HepG2 (cell line): ENCODE measurements around the gene TRIM67. TPM values are rescaled to one million over a fixed set of nuclear protein-coding genes. Genes with fewer than 3 reads are reported as not detected.
A peak's percentile ranks its signal among the peaks of the same experiment; 100 is the strongest.

Source experiments
- ATAC-seq: fragments of 200-7000 bp; cut with Tn5 transposase; 3 replicates; pipeline ENCODE4 v1.9.1; 2020; ENCODE audit warnings: mild to moderate bottlenecking, moderate library complexity
- BruUV-seq: library from RNA; stranded (reverse); fragments of 400-500 nt; replicated peaks from 2 replicates; lab custom pipeline; 2021; lab: Mats Ljungman, UMichigan
- CTCF ChIA-PET: fragments of 300-600 bp; formaldehyde crosslinking; extraction: SDS; loops from one replicate; lab custom pipeline; 2021; ENCODE audit warnings: low total read pairs, inconsistent platforms, low intra/inter-chr PET ratio; lab: Yijun Ruan, JAX
- POLR2A ChIA-PET: fragments of 350-600 bp; sonication (Branson Sonifier 250); formaldehyde crosslinking; loops from one replicate; lab custom pipeline; 2020; ENCODE audit warnings: antibody characterized with exemption, inconsistent platforms; lab: Yijun Ruan, JAX
- DNase-seq: peaks from one replicate; pipeline ENCODE4 v3.0.0-alpha.2; 2015; ENCODE audit warnings: low spot score
- FAIRE-seq: peaks from 3 replicates; lab custom pipeline; 2011; peaks lifted over from hg19 to GRCh38; lab: Jason Lieb, UNC
- H2AFZ ChIP-seq: one replicate; pipeline ENCODE4 v1.6.1; 2011; ENCODE audit warnings: low read length, inconsistent platforms
- H3K27ac ChIP-seq: fragments of 300-600 bp; 3 replicates; pipeline ENCODE4 v1.8.0; 2011; ENCODE audit warnings: mixed run types, mild to moderate bottlenecking, mixed read lengths, low read length, inconsistent platforms; ENCODE audit not compliant: insufficient read depth; ENCODE audit errors: extremely low read length
- H3K27me3 ChIP-seq, 2 experiments: fragments of 200-600 bp in 1 of 2; 2 replicates in 1 of 2; 3 replicates in 1 of 2; pipeline versions ENCODE4 v1.6.0 to v1.8.0; 2011; ENCODE audit warnings: low read length in 2 of 2, mild to moderate bottlenecking in 2 of 2, moderate library complexity in 2 of 2, inconsistent platforms in 1 of 2; ENCODE audit not compliant: insufficient read depth in 2 of 2, control insufficient read depth in 1 of 2
- H3K36me3 ChIP-seq, 2 experiments: fragments of 200-600 bp in 1 of 2; replicated peaks in 1 of 2; 2 replicates in 1 of 2; 3 replicates in 1 of 2; pipeline versions ENCODE4 v1.5.1 to v1.8.0; 2011; ENCODE audit warnings: low read length in 2 of 2, inconsistent platforms in 1 of 2; ENCODE audit not compliant: insufficient read depth in 2 of 2, control insufficient read depth in 1 of 2
- H3K4me1 ChIP-seq: 2 replicates; pipeline ENCODE4 v1.5.1; 2012; ENCODE audit warnings: low read length, inconsistent platforms; ENCODE audit not compliant: insufficient read depth
- H3K4me2 ChIP-seq: 2 replicates; pipeline ENCODE4 v1.6.0; 2011; ENCODE audit warnings: low read depth, low read length, inconsistent platforms
- H3K4me3 ChIP-seq, 3 experiments: fragments of 200-600 bp in 1 of 3; sonication (generic), shearing (Covaris generic) in 1 of 3; replicated peaks in 1 of 3; 2 replicates each; pipeline ENCODE4 v1.5.1; 2011 to 2016; ENCODE audit warnings: low read length in 3 of 3, inconsistent platforms in 2 of 3, low read depth in 2 of 3, mild to moderate bottlenecking in 2 of 3, control low read depth in 1 of 3, mixed read lengths in 1 of 3; ENCODE audit not compliant: insufficient read depth in 1 of 3
- H3K79me2 ChIP-seq: one replicate; pipeline ENCODE4 v1.6.1; 2011; ENCODE audit warnings: low read length, inconsistent platforms; ENCODE audit not compliant: insufficient read depth
- H3K9ac ChIP-seq: 2 replicates; pipeline ENCODE4 v1.6.0; 2011; ENCODE audit warnings: mild to moderate bottlenecking, low read depth, low read length, inconsistent platforms; ENCODE audit not compliant: insufficient read depth
- H3K9me3 ChIP-seq: 2 replicates; pipeline ENCODE4 v1.5.1; 2012; ENCODE audit warnings: mild to moderate bottlenecking, low read length
- H4K20me1 ChIP-seq: 2 replicates; pipeline ENCODE4 v1.6.0; 2011; ENCODE audit warnings: inconsistent platforms, mild to moderate bottlenecking, low read length, moderate library complexity; ENCODE audit not compliant: insufficient read depth
- DR1 ChIP-seq: sonication (generic); formaldehyde crosslinking; IDR thresholded peaks from 2 replicates; pipeline ENCODE4 v1.8.0; 2021; ENCODE audit warnings: mild to moderate bottlenecking, missing genetic modification reagents, inconsistent platforms
- GLI4 ChIP-seq: sonication (generic); formaldehyde crosslinking; IDR thresholded peaks from 2 replicates; pipeline ENCODE4 v1.5.1; 2020; ENCODE audit warnings: missing genetic modification reagents, mild to moderate bottlenecking, moderate library complexity, borderline replicate concordance
- KDM6A ChIP-seq: IDR thresholded peaks from 2 replicates; pipeline ENCODE4 v1.6.1; 2016; ENCODE audit warnings: low read depth
- MAFF ChIP-seq: IDR thresholded peaks from 2 replicates; pipeline ENCODE4 v1.6.1; 2011; ENCODE audit warnings: low read depth, low read length, improper control_type of control experiment
- MAFK ChIP-seq, 2 experiments: IDR thresholded peaks in 1 of 2; conservative IDR thresholded peaks in 1 of 2; 2 replicates each; pipeline ENCODE4 v1.6.1; 2011; ENCODE audit warnings: improper control_type of control experiment in 2 of 2, low read length in 2 of 2
- MEIS2 ChIP-seq: sonication (generic); formaldehyde crosslinking; IDR thresholded peaks from 2 replicates; pipeline ENCODE4 v1.9.0; 2021; ENCODE audit warnings: mild to moderate bottlenecking, missing genetic modification reagents
- NFE2L2 ChIP-seq: fragments of 150-350 bp; IDR thresholded peaks from 2 replicates; pipeline ENCODE4 v1.6.1; 2014; ENCODE audit warnings: low read length
- PCBP2 ChIP-seq: fragments of 200-400 bp; formaldehyde crosslinking; optimal IDR thresholded peaks from 2 replicates; pipeline ENCODE3; 2018; ENCODE audit warnings: low read length, low read depth; ENCODE audit not compliant: poor library complexity, severe bottlenecking
- SMARCE1 ChIP-seq: fragments of 450-650 bp; IDR thresholded peaks from 2 replicates; pipeline ENCODE4 v1.6.1; 2017; ENCODE audit warnings: borderline replicate concordance
- ZNF274 ChIP-seq: sonication (generic); formaldehyde crosslinking; IDR thresholded peaks from 2 replicates; pipeline ENCODE4 v1.5.1; 2020; ENCODE audit warnings: mild to moderate bottlenecking, missing genetic modification reagents
- ZNF337 ChIP-seq: sonication (generic); formaldehyde crosslinking; IDR thresholded peaks from 2 replicates; pipeline ENCODE4 v1.5.1; 2020; ENCODE audit warnings: missing genetic modification reagents, low read depth, mild to moderate bottlenecking, borderline replicate concordance
- ZNF644 ChIP-seq: IDR thresholded peaks from 2 replicates; pipeline ENCODE4 v1.6.1; 2016; ENCODE audit warnings: low read depth
- ZNF652 ChIP-seq: IDR thresholded peaks from 2 replicates; pipeline ENCODE4 v1.6.1; 2016; ENCODE audit warnings: low read depth, borderline replicate concordance
- WGBS: methylation state at CpG from one replicate; pipeline ENCODE4 v1.1.6; 2017; ENCODE audit warnings: low lambda C conversion rate; 5-methylcytosine and 5-hydroxymethylcytosine counted together
- in situ Hi-C: cut with HindIII; loops from 2 replicates; pipeline ENCODE4 v1.10.0; 2017; ENCODE audit warnings: low pct_unique_long_range_greater_than_20kb; ENCODE audit not compliant: extremely low pct_ligation_motif_present
- intact Hi-C: fragments of 100-400 bp; cut with micrococcal nuclease; formaldehyde crosslinking; loops from one replicate; pipeline ENCODE4 v1.10.0; 2022; ENCODE audit not compliant: unreplicated experiment
- polyA plus RNA-seq, 8 experiments: library from polyadenylated mRNA; depleted of rRNA in 3 of 8; stranded (reverse) in 7 of 8; unstranded in 1 of 8; fragments of >200 nt; fragmentation: Illumina TruSeq in 4 of 8; extraction: Trizol in 4 of 8; gene quantifications; 2 replicates each; pipeline versions ENCODE4 v1.2.1 to v1.2.3, GENCODE V29; 2011 to 2016; ENCODE audit warnings: low read depth in 4 of 8, missing spikeins in 1 of 8, mixed read lengths in 1 of 8; ENCODE audit not compliant: insufficient read depth in 1 of 8
- total RNA-seq, 5 experiments: library from RNA; depleted of rRNA; stranded (reverse); fragments of >200 nt; fragmentation: Illumina TruSeq; extraction: Trizol; gene quantifications; 2 replicates each; pipeline ENCODE4 v1.2.3, GENCODE V29; 2016; ENCODE audit warnings: low read depth in 1 of 5
- TF ChIP-seq, protein P1 (sequence below): conservative IDR thresholded peaks from 2 replicates; pipeline ENCODE4 v1.6.1; 2018; ENCODE audit warnings: missing genetic modification reagents
- TF ChIP-seq, protein P2 (sequence below): sonication (generic); formaldehyde crosslinking; IDR thresholded peaks from 2 replicates; pipeline ENCODE4 v1.5.0; 2020; ENCODE audit warnings: mild to moderate bottlenecking, missing genetic modification reagents, moderate library complexity
- TF ChIP-seq, protein P3 (sequence below): sonication (generic); formaldehyde crosslinking; IDR thresholded peaks from 2 replicates; pipeline ENCODE4 v1.4.0; 2020; ENCODE audit warnings: low read depth, missing genetic modification reagents
- TF ChIP-seq, protein P4 (sequence below): sonication (generic); formaldehyde crosslinking; conservative IDR thresholded peaks from 2 replicates; pipeline ENCODE4 v1.4.0; 2020; ENCODE audit warnings: missing genetic modification reagents

TRIM67 gene
- total and polyA plus RNA-seq, 2 of the 13 experiments (the other 11 are each of a cell fraction or from before 2014, with no cell fraction given), result not detected

DNA sequence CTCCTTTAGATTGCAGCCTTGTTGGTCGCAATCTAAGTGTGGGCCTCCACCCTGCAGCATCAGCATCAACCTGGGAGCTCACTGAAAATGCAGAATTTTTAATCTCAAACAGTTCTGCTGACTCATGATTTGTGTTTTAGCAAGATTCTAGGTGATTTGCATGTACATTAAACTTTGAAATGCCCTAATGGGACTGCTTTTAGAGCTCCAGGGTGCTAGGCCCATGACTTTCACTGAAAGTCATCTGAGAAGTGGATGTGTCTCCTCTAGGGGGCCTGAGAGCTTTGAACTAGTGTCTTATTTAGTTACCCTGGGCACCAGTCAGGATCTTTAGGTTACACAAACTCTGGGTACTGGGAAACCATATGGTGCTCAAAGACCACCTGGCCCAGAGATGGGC lies 9.0 kb downstream of the TRIM67 start:
- H3K4me2 ChIP-seq, result no peak overlapping the region
- ATAC-seq, result peak; percentile 76
- ChIA-PET CTCF (no interaction called here), POLR2A (no interaction called here)
- intact Hi-C loops (loop anchor here (2.0 kb wide), 1 partner anchor 40 kb away; no protein-coding TSS in a partner anchor), in situ Hi-C loops (no loop called here)
- 7% methylated on average over 1 of the region's 1 CpG for WGBS
- H3K36me3 ChIP-seq, result no peaks in the 10 kb centered on the region
- no peak overlapping the region for H2AFZ ChIP-seq
- no peak overlapping the region for H3K27ac ChIP-seq
- DNase-seq, result peak; percentile 18
- no peak for FAIRE-seq
- no peak overlapping the region for H3K4me3 ChIP-seq
- H3K9me3 ChIP-seq, result no peaks in the 10 kb centered on the region
- H3K9ac ChIP-seq, result no peak overlapping the region
- peaks cover 0 to 8% of the 10 kb centered on the region in 2 experiments; a peak in 2 of 5 replicates for H3K27me3 ChIP-seq
- no TSS peak for BruUV-seq
- H3K4me1 ChIP-seq, result no peaks in the 10 kb centered on the region
- no peaks in the 10 kb centered on the region for H3K79me2 ChIP-seq
- no peaks in the 10 kb centered on the region for H4K20me1 ChIP-seq
- no peak for TF ChIP-seq ZNF337 (CRISPR knock-in tag)
- no peak for TF ChIP-seq ZNF644 (CRISPR knock-in tag)
- TF ChIP-seq ZNF274 (CRISPR knock-in tag), result no peak
- TF ChIP-seq, protein P1, sequence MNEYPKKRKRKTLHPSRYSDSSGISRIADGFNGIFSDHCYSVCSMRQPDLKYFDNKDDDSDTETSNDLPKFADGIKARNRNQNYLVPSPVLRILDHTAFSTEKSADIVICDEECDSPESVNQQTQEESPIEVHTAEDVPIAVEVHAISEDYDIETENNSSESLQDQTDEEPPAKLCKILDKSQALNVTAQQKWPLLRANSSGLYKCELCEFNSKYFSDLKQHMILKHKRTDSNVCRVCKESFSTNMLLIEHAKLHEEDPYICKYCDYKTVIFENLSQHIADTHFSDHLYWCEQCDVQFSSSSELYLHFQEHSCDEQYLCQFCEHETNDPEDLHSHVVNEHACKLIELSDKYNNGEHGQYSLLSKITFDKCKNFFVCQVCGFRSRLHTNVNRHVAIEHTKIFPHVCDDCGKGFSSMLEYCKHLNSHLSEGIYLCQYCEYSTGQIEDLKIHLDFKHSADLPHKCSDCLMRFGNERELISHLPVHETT (CRISPR knock-in tag), result no peak
- TF ChIP-seq, protein P2, sequence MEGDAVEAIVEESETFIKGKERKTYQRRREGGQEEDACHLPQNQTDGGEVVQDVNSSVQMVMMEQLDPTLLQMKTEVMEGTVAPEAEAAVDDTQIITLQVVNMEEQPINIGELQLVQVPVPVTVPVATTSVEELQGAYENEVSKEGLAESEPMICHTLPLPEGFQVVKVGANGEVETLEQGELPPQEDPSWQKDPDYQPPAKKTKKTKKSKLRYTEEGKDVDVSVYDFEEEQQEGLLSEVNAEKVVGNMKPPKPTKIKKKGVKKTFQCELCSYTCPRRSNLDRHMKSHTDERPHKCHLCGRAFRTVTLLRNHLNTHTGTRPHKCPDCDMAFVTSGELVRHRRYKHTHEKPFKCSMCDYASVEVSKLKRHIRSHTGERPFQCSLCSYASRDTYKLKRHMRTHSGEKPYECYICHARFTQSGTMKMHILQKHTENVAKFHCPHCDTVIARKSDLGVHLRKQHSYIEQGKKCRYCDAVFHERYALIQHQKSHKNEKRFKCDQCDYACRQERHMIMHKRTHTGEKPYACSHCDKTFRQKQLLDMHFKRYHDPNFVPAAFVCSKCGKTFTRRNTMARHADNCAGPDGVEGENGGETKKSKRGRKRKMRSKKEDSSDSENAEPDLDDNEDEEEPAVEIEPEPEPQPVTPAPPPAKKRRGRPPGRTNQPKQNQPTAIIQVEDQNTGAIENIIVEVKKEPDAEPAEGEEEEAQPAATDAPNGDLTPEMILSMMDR (CRISPR knock-in tag), result 0 out of 2 replicates have a peak, but pooled peaks have one; percentile 24
- TF ChIP-seq DR1 (CRISPR knock-in tag), result no peak
- no peak for TF ChIP-seq MEIS2
- no peak for TF ChIP-seq GLI4 (CRISPR knock-in tag)
- TF ChIP-seq, protein P3, sequence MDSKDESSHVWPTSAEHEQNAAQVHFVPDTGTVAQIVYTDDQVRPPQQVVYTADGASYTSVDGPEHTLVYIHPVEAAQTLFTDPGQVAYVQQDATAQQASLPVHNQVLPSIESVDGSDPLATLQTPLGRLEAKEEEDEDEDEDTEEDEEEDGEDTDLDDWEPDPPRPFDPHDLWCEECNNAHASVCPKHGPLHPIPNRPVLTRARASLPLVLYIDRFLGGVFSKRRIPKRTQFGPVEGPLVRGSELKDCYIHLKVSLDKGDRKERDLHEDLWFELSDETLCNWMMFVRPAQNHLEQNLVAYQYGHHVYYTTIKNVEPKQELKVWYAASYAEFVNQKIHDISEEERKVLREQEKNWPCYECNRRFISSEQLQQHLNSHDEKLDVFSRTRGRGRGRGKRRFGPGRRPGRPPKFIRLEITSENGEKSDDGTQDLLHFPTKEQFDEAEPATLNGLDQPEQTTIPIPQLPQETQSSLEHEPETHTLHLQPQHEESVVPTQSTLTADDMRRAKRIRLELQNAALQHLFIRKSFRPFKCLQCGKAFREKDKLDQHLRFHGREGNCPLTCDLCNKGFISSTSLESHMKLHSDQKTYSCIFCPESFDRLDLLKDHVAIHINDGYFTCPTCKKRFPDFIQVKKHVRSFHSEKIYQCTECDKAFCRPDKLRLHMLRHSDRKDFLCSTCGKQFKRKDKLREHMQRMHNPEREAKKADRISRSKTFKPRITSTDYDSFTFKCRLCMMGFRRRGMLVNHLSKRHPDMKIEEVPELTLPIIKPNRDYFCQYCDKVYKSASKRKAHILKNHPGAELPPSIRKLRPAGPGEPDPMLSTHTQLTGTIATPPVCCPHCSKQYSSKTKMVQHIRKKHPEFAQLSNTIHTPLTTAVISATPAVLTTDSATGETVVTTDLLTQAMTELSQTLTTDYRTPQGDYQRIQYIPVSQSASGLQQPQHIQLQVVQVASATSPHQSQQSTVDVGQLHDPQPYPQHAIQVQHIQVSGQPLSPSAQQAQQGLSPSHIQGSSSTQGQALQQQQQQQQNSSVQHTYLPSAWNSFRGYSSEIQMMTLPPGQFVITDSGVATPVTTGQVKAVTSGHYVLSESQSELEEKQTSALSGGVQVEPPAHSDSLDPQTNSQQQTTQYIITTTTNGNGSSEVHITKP, result no peak
- TF ChIP-seq MAFF, result peak; percentile 88
- TF ChIP-seq, protein P4, sequence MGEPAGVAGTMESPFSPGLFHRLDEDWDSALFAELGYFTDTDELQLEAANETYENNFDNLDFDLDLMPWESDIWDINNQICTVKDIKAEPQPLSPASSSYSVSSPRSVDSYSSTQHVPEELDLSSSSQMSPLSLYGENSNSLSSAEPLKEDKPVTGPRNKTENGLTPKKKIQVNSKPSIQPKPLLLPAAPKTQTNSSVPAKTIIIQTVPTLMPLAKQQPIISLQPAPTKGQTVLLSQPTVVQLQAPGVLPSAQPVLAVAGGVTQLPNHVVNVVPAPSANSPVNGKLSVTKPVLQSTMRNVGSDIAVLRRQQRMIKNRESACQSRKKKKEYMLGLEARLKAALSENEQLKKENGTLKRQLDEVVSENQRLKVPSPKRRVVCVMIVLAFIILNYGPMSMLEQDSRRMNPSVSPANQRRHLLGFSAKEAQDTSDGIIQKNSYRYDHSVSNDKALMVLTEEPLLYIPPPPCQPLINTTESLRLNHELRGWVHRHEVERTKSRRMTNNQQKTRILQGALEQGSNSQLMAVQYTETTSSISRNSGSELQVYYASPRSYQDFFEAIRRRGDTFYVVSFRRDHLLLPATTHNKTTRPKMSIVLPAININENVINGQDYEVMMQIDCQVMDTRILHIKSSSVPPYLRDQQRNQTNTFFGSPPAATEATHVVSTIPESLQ (CRISPR knock-in tag), result no peak
- TF ChIP-seq NFE2L2, result 0 out of 2 replicates have a peak, but pooled peaks have one; percentile 27
- peak; percentile 83 to 93 for TF ChIP-seq MAFK (conservative IDR thresholded peaks at IDR 0.05 in 1 of 2, IDR thresholded peaks at IDR 0.05 in 1 of 2; ENCODE audit: low read length in 2 of 2)
- no peak for TF ChIP-seq ZNF652 (CRISPR knock-in tag)
- TF ChIP-seq SMARCE1, result no peak
- no peak for TF ChIP-seq PCBP2
- no peak for TF ChIP-seq KDM6A
